ENCODE measurements around the gene HBD.

HBD gene

DNA sequence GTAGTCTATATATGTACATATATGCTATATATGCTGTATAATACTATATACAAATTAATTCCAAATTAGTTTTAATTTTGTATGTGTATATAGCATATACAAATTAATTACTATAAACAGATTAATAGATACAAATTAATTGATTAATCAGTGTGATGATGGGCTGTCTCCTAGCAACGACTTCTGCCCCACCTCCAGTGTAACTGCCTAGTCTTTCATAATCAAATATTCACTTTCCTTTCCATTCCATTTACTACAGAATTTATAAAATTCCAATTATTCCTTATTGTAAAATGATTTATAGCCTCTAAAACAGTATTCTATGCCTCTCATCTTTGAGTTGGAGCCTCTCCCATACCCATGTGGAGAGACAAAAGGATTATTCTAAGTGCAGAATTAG, 976 bp downstream of the HBD start:
- no peak for TF ChIP-seq CTCF (IDR thresholded peaks at IDR 0.05; ENCODE audit: borderline replicate concordance, control extremely low read depth, extremely low read depth, insufficient read depth, missing control alignments)
- in situ Hi-C loops (cut with MboI; ENCODE audit: low sequenced_read_pairs, unreplicated experiment), result no loop called here
- DNase-seq (ENCODE audit: low spot score), result no peak

DNA sequence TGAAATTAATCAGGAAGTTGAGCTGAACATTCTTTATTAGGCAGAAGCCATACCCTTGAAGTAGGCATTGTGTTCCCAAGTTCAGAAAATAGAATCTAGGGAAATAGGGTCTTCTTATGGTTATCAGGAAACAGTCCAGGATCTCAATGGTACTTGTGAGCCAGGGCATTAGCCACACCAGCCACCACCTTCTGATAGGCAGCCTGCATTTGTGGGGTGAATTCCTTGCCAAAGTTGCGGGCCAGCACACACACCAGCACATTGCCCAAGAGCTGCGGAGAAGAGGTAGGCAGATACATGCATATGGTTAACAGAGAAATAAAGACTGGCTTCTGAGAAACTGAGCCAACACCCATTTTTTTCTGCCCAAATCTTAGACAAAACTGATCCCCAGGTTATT, 1.5 kb downstream of the HBD start:
- TF ChIP-seq CTCF (IDR thresholded peaks at IDR 0.05; ENCODE audit: borderline replicate concordance, control extremely low read depth, extremely low read depth, insufficient read depth, missing control alignments), result no peak
- no peak for DNase-seq (ENCODE audit: low spot score)
- in situ Hi-C loops (cut with MboI; ENCODE audit: low sequenced_read_pairs, unreplicated experiment), result no loop called here

- TF ChIP-seq CTCF (IDR thresholded peaks at IDR 0.05; ENCODE audit: borderline replicate concordance, control extremely low read depth, extremely low read depth, insufficient read depth, missing control alignments), result no peak
Observed at GRCh38 chr11:5232176-5232575, 2.1 kb downstream of the HBD start.

DNA sequence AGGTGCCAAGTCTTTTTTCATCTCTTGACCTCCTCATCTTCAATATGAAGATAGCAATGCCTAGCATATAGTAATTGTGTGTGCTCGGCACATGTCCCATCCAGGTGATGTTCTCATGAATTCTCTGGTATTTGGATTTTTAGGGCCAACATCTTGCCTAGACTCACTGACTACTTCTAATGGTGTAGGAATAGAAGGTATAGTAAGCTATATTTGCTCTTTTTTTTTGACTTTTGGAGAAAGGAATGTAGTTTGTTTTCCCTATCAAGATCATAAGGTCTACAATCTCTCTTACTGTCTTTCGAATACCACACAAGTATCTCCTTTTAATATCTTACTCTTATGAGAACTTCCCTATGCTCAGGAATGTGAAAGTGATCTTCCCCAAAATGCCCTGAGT, 3.2 kb downstream of the HBD start:
- no peak for DNase-seq (ENCODE audit: low spot score)
- in situ Hi-C loops (cut with MboI; ENCODE audit: low sequenced_read_pairs, unreplicated experiment), result no loop called here
- TF ChIP-seq CTCF (IDR thresholded peaks at IDR 0.05; ENCODE audit: borderline replicate concordance, control extremely low read depth, extremely low read depth, insufficient read depth, missing control alignments), result no peak

More at GRCh38 chr11:5232176-5232575, 2.1 kb downstream of the HBD start:
- no peak for DNase-seq (ENCODE audit: low spot score)
- in situ Hi-C loops (cut with MboI; ENCODE audit: low sequenced_read_pairs, unreplicated experiment), result no loop called here

- in situ Hi-C loops (cut with MboI; ENCODE audit: low sequenced_read_pairs, unreplicated experiment), result no loop called here
- no peak for DNase-seq (ENCODE audit: low spot score)
- no peak for TF ChIP-seq CTCF (IDR thresholded peaks at IDR 0.05; ENCODE audit: borderline replicate concordance, control extremely low read depth, extremely low read depth, insufficient read depth, missing control alignments)
Observed at GRCh38 chr11:5230266-5230665, 4.0 kb downstream of the HBD start.

GRCh38 chr11:5229796-5230195, 4.5 kb downstream of the HBD start:
- in situ Hi-C loops (cut with MboI; ENCODE audit: low sequenced_read_pairs, unreplicated experiment), result no loop called here
- DNase-seq (ENCODE audit: low spot score), result no peak
- TF ChIP-seq CTCF (IDR thresholded peaks at IDR 0.05; ENCODE audit: borderline replicate concordance, control extremely low read depth, extremely low read depth, insufficient read depth, missing control alignments), result no peak

GRCh38 chr11:5229356-5229755, 4.9 kb downstream of the HBD start:
- in situ Hi-C loops (cut with MboI; ENCODE audit: low sequenced_read_pairs, unreplicated experiment), result no loop called here
- DNase-seq (ENCODE audit: low spot score), result no peak

More at GRCh38 chr11:5229356-5229755, 4.9 kb downstream of the HBD start:
- TF ChIP-seq CTCF (IDR thresholded peaks at IDR 0.05; ENCODE audit: borderline replicate concordance, control extremely low read depth, extremely low read depth, insufficient read depth, missing control alignments), result no peak
